Hematopoietic multipotent progenitor cell treated with erythropoietin and hydrocortisone succinate and interleukin-3 and kit ligand, for 4 days (in vitro differentiated cells): ENCODE results near the gene FAM83E.
A peak's percentile ranks its signal among the peaks of the same experiment; 100 is the strongest.

Experiments used
- DNase-seq: peaks from one replicate; pipeline ENCODE4 v3.0.0-alpha.2; 2015

The FAM83E gene

GRCh38 chr19:48627865-48628314 is 13.0 kb upstream of the FAM83E start:
- no peak for DNase-seq

- DNase-seq = no peak
Measured at GRCh38 chr19:48627201-48627864, 12.5 kb upstream of the FAM83E start.

GRCh38 chr19:48625891-48626327 is 11.0 kb upstream of the FAM83E start:
- DNase-seq = no peak

- DNase-seq = no peak
Measured at GRCh38 chr19:48624791-48625723, 10.2 kb upstream of the FAM83E start.

- DNase-seq = peak; percentile 99
Measured at GRCh38 chr19:48624067-48624594, 9.3 kb upstream of the FAM83E start.

GRCh38 chr19:48623556-48624066 is 8.7 kb upstream of the FAM83E start:
- DNase-seq = no peak

GRCh38 chr19:48619692-48620585 is 5.1 kb upstream of the FAM83E start:
- peak; percentile 54 for DNase-seq

GRCh38 chr19:48618916-48619691 is 4.2 kb upstream of the FAM83E start, which contains the start of the genes RPL18 and SPHK2:
Gene RPL18, minus strand, starts transcription at chr19:48619178. Its CDS starts 35 bp downstream, at chr19:48619143.
Gene SPHK2, plus strand, starts transcription at chr19:48619506. Its CDS starts 1,009 bp downstream, at chr19:48620515.
- peak; percentile 100 for DNase-seq

GRCh38 chr19:48618278-48618915 is 3.5 kb upstream of the FAM83E start:
- DNase-seq = no peak

GRCh38 chr19:48617146-48617937 is 2.5 kb upstream of the FAM83E start:
- no peak for DNase-seq

- no peak for DNase-seq
Measured at GRCh38 chr19:48616491-48617056, 1.7 kb upstream of the FAM83E start.

- DNase-seq = no peak
Measured at GRCh38 chr19:48616041-48616436, 1.2 kb upstream of the FAM83E start.

GRCh38 chr19:48615231-48616040 is 560 bp upstream of the FAM83E start:
- DNase-seq = no peak

GRCh38 chr19:48613852-48614435 is 932 bp downstream of the FAM83E start:
- no peak for DNase-seq

- DNase-seq = no peak
Measured at GRCh38 chr19:48613024-48613851, 1.6 kb downstream of the FAM83E start.

GRCh38 chr19:48611872-48612271 is 3.0 kb downstream of the FAM83E start:
- DNase-seq = no peak

- DNase-seq = no peak
Measured at GRCh38 chr19:48609571-48610108, 5.2 kb downstream of the FAM83E start.
